Measurements from ENCODE around the gene ACTL8.
"Not testable (repeated sequence)": the region's sequence is repeated elsewhere in the genome, so short reads cannot be mapped to it uniquely, and the experiment has no call there.

ACTL8 gene

GRCh38 chr1:17743008-17743647, 12.0 kb upstream of the ACTL8 start:
- TF ChIP-seq CTCF (IDR thresholded peaks at IDR 0.05; ENCODE audit: extremely low read depth, missing control alignments) = no peak
- no peak for DNase-seq (ENCODE audit: low spot score)

- TF ChIP-seq CTCF (IDR thresholded peaks at IDR 0.05; ENCODE audit: extremely low read depth, missing control alignments) = no peak
- no peak for DNase-seq (ENCODE audit: low spot score)
Measured at GRCh38 chr1:17743925-17744324, 11.2 kb upstream of the ACTL8 start.

GRCh38 chr1:17744666-17745478, 10.3 kb upstream of the ACTL8 start:
- no peak for DNase-seq (ENCODE audit: low spot score)
- no peak for TF ChIP-seq CTCF (IDR thresholded peaks at IDR 0.05; ENCODE audit: extremely low read depth, missing control alignments)

- no peak for TF ChIP-seq CTCF (IDR thresholded peaks at IDR 0.05; ENCODE audit: extremely low read depth, missing control alignments)
- no peak for DNase-seq (ENCODE audit: low spot score)
Measured at GRCh38 chr1:17745479-17745955, 9.6 kb upstream of the ACTL8 start.

- not testable (repeated sequence) for DNase-seq (ENCODE audit: low spot score)
Measured at GRCh38 chr1:17746281-17746680, 8.9 kb upstream of the ACTL8 start.

- no peak for DNase-seq (ENCODE audit: low spot score)
- TF ChIP-seq CTCF (IDR thresholded peaks at IDR 0.05; ENCODE audit: extremely low read depth, missing control alignments) = no peak
Measured at GRCh38 chr1:17746920-17747319, 8.2 kb upstream of the ACTL8 start.

GRCh38 chr1:17750333-17750732, 4.8 kb upstream of the ACTL8 start:
- TF ChIP-seq CTCF (IDR thresholded peaks at IDR 0.05; ENCODE audit: extremely low read depth, missing control alignments) = no peak
- DNase-seq (ENCODE audit: low spot score) = no peak

Data from GM20000 (cell line).